ENCODE data around the gene C6orf141.

DNA sequence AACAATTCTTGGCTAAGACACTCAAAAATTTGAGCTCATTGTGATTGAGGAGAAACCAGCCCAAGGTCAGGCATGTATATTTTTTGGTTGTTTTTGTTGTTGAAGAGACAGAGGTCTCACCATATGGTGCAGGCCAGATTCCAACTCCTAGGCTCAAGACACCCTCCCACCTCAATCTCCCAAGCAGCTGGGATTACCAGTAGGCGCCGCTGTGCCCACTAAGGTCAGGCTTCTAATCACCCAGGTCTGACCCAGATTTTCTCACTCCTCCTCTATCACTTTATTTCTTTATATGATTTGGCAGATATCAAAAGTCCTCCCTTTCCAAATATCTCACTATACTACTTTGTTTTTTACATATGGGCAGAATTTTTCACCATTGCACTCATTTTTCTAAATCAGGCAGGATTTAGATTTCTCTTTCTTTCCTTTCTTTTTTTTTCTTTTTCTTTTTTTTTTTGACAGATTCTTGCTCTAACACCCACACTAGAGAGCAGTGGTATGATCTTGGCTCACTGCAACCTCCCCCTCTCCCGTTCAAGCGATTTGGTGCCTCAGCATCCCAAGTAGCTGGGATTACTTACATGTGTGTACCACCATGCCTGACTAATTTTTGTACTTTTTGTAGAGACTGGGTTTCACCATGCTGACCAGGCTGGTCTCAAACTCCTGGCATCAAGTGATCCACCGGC, 1.7 kb upstream of the C6orf141 start:
- TF ChIP-seq, protein P1, sequence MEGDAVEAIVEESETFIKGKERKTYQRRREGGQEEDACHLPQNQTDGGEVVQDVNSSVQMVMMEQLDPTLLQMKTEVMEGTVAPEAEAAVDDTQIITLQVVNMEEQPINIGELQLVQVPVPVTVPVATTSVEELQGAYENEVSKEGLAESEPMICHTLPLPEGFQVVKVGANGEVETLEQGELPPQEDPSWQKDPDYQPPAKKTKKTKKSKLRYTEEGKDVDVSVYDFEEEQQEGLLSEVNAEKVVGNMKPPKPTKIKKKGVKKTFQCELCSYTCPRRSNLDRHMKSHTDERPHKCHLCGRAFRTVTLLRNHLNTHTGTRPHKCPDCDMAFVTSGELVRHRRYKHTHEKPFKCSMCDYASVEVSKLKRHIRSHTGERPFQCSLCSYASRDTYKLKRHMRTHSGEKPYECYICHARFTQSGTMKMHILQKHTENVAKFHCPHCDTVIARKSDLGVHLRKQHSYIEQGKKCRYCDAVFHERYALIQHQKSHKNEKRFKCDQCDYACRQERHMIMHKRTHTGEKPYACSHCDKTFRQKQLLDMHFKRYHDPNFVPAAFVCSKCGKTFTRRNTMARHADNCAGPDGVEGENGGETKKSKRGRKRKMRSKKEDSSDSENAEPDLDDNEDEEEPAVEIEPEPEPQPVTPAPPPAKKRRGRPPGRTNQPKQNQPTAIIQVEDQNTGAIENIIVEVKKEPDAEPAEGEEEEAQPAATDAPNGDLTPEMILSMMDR (IDR thresholded peaks at IDR 0.05) = no peak
- no peak for TF ChIP-seq POLR2A (IDR thresholded peaks at IDR 0.05)

Measured in uterus (tissue), 2 donors.